PC-9 (cell line): ENCODE data around the gene CDYL2. TPM values are rescaled to one million over a fixed set of nuclear protein-coding genes. Genes with fewer than 3 reads are reported as not detected.

Source experiments
- BruUV-seq: library from RNA; stranded (reverse); fragments of 400-500 nt; replicated peaks from 2 replicates; lab custom pipeline; 2021; lab: Mats Ljungman, UMichigan
- CTCF ChIA-PET: fragments of 300-600 bp; sonication (Branson Sonifier 250); formaldehyde crosslinking; loops from one replicate; lab custom pipeline; 2022; ENCODE audit warnings: antibody characterized with exemption; lab: Charles Lee
- POLR2A ChIA-PET: fragments of 300-600 bp; sonication (Branson Sonifier 250); formaldehyde crosslinking; loops from one replicate; lab custom pipeline; 2022; ENCODE audit warnings: antibody characterized with exemption; ENCODE audit not compliant: unreplicated experiment; lab: Charles Lee
- DNase-seq, 2 experiments: peaks; one replicate each; pipeline versions ENCODE4 v3.0.0 to v3.0.0-alpha.2; 2015 to 2022; ENCODE audit warnings: mixed read lengths in 1 of 2
- H2AFZ ChIP-seq: fragments of 200-600 bp; sonication (generic); 2 replicates; pipeline ENCODE4 v1.8.1; 2017; ENCODE audit warnings: antibody characterized with exemption
- H3F3A ChIP-seq: fragments of 200-600 bp; sonication (generic); 2 replicates; pipeline ENCODE4 v1.8.1; 2017; ENCODE audit warnings: antibody characterized with exemption, mild to moderate bottlenecking, low read depth; ENCODE audit not compliant: insufficient read depth
- H3K27ac ChIP-seq: fragments of 200-600 bp; sonication (generic); 2 replicates; pipeline ENCODE4 v1.6.1; 2016; ENCODE audit warnings: mixed run types
- H3K27me3 ChIP-seq: fragments of 200-600 bp; sonication (generic); 2 replicates; pipeline ENCODE4 v1.6.1; 2016; ENCODE audit warnings: low read depth, mixed run types; ENCODE audit not compliant: insufficient read depth
- H3K36me3 ChIP-seq: fragments of 200-600 bp; sonication (generic); 2 replicates; pipeline ENCODE4 v1.6.1; 2016; ENCODE audit warnings: low read depth, mixed run types
- H3K4me1 ChIP-seq: fragments of 200-600 bp; sonication (generic); replicated peaks from 2 replicates; pipeline ENCODE4 v1.6.1; 2016; ENCODE audit warnings: mixed run types; ENCODE audit not compliant: insufficient read depth
- H3K4me2 ChIP-seq: fragments of 200-600 bp; sonication (generic); 2 replicates; pipeline ENCODE4 v1.6.1; 2017; ENCODE audit warnings: mixed run types
- H3K4me3 ChIP-seq: fragments of 200-600 bp; sonication (generic); 2 replicates; pipeline ENCODE4 v1.6.1; 2016; ENCODE audit warnings: mixed run types
- H3K79me2 ChIP-seq: fragments of 200-600 bp; sonication (generic); 2 replicates; pipeline ENCODE4 v1.6.1; 2017; ENCODE audit warnings: low read depth, mixed run types
- H3K9me2 ChIP-seq: fragments of 200-600 bp; sonication (generic); 2 replicates; pipeline ENCODE4 v1.8.1; 2017; ENCODE audit warnings: mild to moderate bottlenecking; ENCODE audit not compliant: insufficient read depth
- H3K9me3 ChIP-seq: fragments of 200-600 bp; sonication (generic); 2 replicates; pipeline ENCODE4 v1.8.1; 2016; ENCODE audit warnings: low read depth; ENCODE audit not compliant: insufficient read depth
- H4K20me1 ChIP-seq: fragments of 200-600 bp; sonication (generic); 2 replicates; pipeline ENCODE4 v1.8.1; 2017; ENCODE audit not compliant: insufficient read depth
- CTCF ChIP-seq: fragments of 200-600 bp; sonication (generic); conservative IDR thresholded peaks from 2 replicates; pipeline ENCODE4 v1.6.1; 2017; ENCODE audit warnings: mixed run types, antibody characterized with exemption, mild to moderate bottlenecking, moderate library complexity
- EZH2 ChIP-seq: fragments of 200-600 bp; sonication (generic); IDR thresholded peaks from 2 replicates; pipeline ENCODE4 v1.8.0; 2017; ENCODE audit warnings: antibody characterized with exemption, low read depth
- intact Hi-C: fragments of 100-400 bp; cut with micrococcal nuclease; formaldehyde crosslinking; loops from one replicate; pipeline ENCODE4 v1.10.0; 2022; ENCODE audit not compliant: unreplicated experiment
- total RNA-seq: library from RNA; stranded (reverse); gene quantifications from 2 replicates; pipeline ENCODE4 v1.2.3, GENCODE V29; 2021

The CDYL2 gene
- total RNA-seq, 1 experiment from 2014 or later = 3.3 TPM

GRCh38 chr16:80552277-80552676 lies 252.1 kb downstream of the CDYL2 start:
- no peaks in the 10 kb centered on the region for H3K36me3 ChIP-seq
- H3K27me3 ChIP-seq = peaks cover 7% of the 10 kb centered on the region; the same call in 1 of the 2 replicates
- no peaks in the 10 kb centered on the region for H3K9me2 ChIP-seq
- CTCF ChIA-PET = no interaction called here
- no TSS peak for BruUV-seq
- no peak for TF ChIP-seq CTCF
- no peak for TF ChIP-seq EZH2
- no peak for DNase-seq
- H2AFZ ChIP-seq = no peak overlapping the region
- intact Hi-C loops = no loop called here
- no peaks in the 10 kb centered on the region for H3K79me2 ChIP-seq
- H3K4me2 ChIP-seq = no peak overlapping the region
- no peaks in the 10 kb centered on the region; the same call in 1 of the 2 replicates for H4K20me1 ChIP-seq
- POLR2A ChIA-PET = no interaction called here
- no peaks in the 10 kb centered on the region for H3F3A ChIP-seq
- no peak overlapping the region for H3K4me3 ChIP-seq
- H3K4me1 ChIP-seq = no peaks in the 10 kb centered on the region
- H3K27ac ChIP-seq = no peak overlapping the region
- no peaks in the 10 kb centered on the region for H3K9me3 ChIP-seq

Other genes with a start within 250 kb of the CDYL2 start
- gene CMC2, start 202.3 kb upstream of the CDYL2 start, total RNA-seq = 89.5 and 106 TPM in 2 replicates
- gene CENPN, start 202.6 kb upstream of the CDYL2 start, total RNA-seq = 68.9 and 84.2 TPM in 2 replicates
- 17.8 and 31.2 TPM in 2 replicates for gene ATMIN, start 231.2 kb upstream of the CDYL2 start, total RNA-seq